BE2C (cell line): Measurements from ENCODE around the gene SPATA19.

Experiments
- DNase-seq: peaks from one replicate; pipeline ENCODE4 v3.0.0-alpha.2; 2020
- H3K27me3 ChIP-seq: fragments of 250-450 bp; sonication (Bioruptor Pico); 2 replicates; pipeline ENCODE4 v1.5.1; 2020; ENCODE audit warnings: mild to moderate bottlenecking
- H3K36me3 ChIP-seq: fragments of 250-450 bp; sonication (Bioruptor Pico); 2 replicates; pipeline ENCODE4 v1.5.1; 2020; ENCODE audit warnings: mild to moderate bottlenecking
- H3K4me1 ChIP-seq: fragments of 250-450 bp; sonication (Bioruptor Pico); 2 replicates; pipeline ENCODE4 v1.5.1; 2020
- H3K4me3 ChIP-seq: 2 replicates; pipeline ENCODE4 v1.5.1; 2011; ENCODE audit warnings: low read depth, low read length
- H3K9me3 ChIP-seq: fragments of 250-450 bp; sonication (Bioruptor Pico); 2 replicates; pipeline ENCODE4 v1.5.1; 2020
- CTCF ChIP-seq: IDR thresholded peaks from 2 replicates; pipeline ENCODE4 v1.5.1; 2012; ENCODE audit warnings: mild to moderate bottlenecking, low read depth, low read length

SPATA19 gene

GRCh38 chr11:133828871-133829270 lies 16.4 kb downstream of the SPATA19 start:
- no peaks in the 10 kb centered on the region for H3K4me1 ChIP-seq
- DNase-seq, result no peak
- H3K27me3 ChIP-seq, result peaks cover 8% of the 10 kb centered on the region
- H3K4me3 ChIP-seq, result no peak overlapping the region
- no peaks in the 10 kb centered on the region for H3K9me3 ChIP-seq
- no peaks in the 10 kb centered on the region for H3K36me3 ChIP-seq
- TF ChIP-seq CTCF, result no peak

DNA sequence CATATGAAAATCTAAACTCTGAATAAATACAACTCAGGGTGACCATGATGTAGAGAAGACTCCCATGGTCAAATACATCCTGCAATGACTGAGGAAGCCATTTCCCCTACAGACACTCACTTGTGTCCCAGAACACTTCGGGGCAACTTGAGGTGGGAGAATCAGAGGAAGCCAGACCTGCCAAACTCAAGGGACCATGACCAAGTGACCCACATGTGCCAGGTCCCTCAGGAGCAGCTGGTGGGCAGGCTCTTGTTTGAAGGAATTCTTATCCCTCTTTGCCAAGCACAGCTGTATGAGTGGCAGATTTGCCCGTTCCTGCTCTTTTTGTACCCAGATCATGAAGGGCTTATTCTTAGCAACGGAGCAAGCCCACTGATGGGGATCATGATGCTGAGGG lies 17.8 kb downstream of the SPATA19 start:
- Histone ChIP-seq H3K36me3 (no peaks in the 10 kb centered on the region), H3K27me3 (peaks cover 11% of the 10 kb centered on the region), H3K9me3 (no peaks in the 10 kb centered on the region), H3K4me3 (no peak overlapping the region), H3K4me1 (no peaks in the 10 kb centered on the region)
- no peak for DNase-seq
- no peak for TF ChIP-seq CTCF

DNA sequence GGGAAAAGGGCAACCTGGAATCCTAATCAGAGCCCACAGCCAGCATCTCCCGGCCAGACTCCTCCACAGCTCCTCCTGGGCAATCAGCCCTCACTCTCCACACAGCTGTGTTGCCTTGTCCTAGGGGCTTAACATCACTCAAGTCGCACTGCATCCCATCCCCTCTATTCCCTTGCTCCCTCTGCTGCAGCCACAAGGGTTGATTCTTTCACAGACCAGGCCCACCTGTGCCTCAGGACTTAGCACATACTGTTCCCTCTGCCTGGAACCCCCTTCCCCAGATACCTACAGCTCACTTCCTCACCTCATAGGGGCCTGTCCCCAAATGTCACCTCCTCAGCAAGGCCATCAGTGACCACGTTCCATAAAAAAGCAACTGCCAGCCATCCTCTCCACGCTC lies 18.4 kb downstream of the SPATA19 start:
- DNase-seq, result no peak
- H3K36me3 ChIP-seq, result no peaks in the 10 kb centered on the region
- peaks cover 11% of the 10 kb centered on the region for H3K27me3 ChIP-seq
- TF ChIP-seq CTCF, result no peak
- H3K4me3 ChIP-seq, result no peak overlapping the region
- H3K9me3 ChIP-seq, result no peaks in the 10 kb centered on the region
- no peaks in the 10 kb centered on the region for H3K4me1 ChIP-seq

DNA sequence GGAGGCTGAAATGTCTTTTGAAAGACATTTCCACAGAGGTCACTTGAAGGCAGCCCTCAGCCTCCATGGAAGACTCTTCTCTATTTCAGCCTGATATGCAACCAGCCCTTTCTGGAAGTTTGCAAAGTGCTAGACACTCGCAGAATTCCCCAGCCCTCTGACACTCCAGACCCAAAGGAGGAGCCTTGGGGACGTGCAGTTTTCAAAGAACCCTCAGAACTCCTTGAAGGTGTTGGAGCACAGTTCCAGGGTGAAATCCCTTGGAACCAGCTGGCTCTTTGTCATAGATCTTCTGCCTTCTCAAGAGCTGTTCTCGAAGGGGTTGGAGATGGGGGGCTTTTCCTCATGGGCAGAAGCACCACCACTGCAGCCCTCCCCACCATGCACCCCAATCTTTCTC lies 19.6 kb downstream of the SPATA19 start:
- H3K4me3 ChIP-seq, result no peak overlapping the region
- no peaks in the 10 kb centered on the region for H3K9me3 ChIP-seq
- TF ChIP-seq CTCF, result no peak
- no peak for DNase-seq
- peaks cover 11% of the 10 kb centered on the region for H3K27me3 ChIP-seq
- no peaks in the 10 kb centered on the region for H3K4me1 ChIP-seq
- no peaks in the 10 kb centered on the region for H3K36me3 ChIP-seq

DNA sequence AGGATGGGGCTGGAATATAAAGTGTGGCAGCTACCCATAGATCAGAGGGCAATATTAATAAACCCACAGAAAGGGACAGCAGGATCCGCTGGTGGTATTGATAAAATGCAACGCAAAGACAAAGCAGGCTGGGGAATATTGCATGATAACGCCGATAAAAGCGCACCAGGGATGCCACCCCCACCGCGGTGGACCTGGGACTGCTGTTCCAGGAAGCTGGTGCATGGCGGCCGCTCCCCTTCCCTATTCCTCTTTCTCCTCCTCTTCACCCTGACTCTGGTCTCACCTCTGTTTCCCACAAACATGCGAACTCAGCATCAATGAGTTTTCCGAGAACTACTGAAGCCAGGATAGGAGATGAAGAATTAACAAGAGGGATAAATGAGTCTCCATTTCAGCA lies 20.2 kb downstream of the SPATA19 start:
- no peak for DNase-seq
- H3K36me3 ChIP-seq, result no peaks in the 10 kb centered on the region
- peaks cover 11% of the 10 kb centered on the region for H3K27me3 ChIP-seq
- no peak overlapping the region for H3K4me3 ChIP-seq
- H3K9me3 ChIP-seq, result no peaks in the 10 kb centered on the region
- H3K4me1 ChIP-seq, result no peaks in the 10 kb centered on the region
- TF ChIP-seq CTCF, result no peak

- Histone ChIP-seq H3K4me1 (no peaks in the 10 kb centered on the region), H3K4me3 (no peak overlapping the region), H3K9me3 (no peaks in the 10 kb centered on the region), H3K27me3 (peaks cover 11% of the 10 kb centered on the region), H3K36me3 (no peaks in the 10 kb centered on the region)
- no peak for TF ChIP-seq CTCF
- DNase-seq, result no peak
These were observed 20.7 kb downstream of the SPATA19 start for GRCh38 chr11:133824593-133824992.
